Endothelial cell of hepatic sinusoid (primary cell): Measurements from ENCODE around the gene ARFGEF3.

Experiments used
- in situ Hi-C: cut with HindIII; loops from 2 replicates; pipeline ENCODE4 v1.10.0; 2017; ENCODE audit warnings: low sequenced_read_pairs

The ARFGEF3 gene, protein sequence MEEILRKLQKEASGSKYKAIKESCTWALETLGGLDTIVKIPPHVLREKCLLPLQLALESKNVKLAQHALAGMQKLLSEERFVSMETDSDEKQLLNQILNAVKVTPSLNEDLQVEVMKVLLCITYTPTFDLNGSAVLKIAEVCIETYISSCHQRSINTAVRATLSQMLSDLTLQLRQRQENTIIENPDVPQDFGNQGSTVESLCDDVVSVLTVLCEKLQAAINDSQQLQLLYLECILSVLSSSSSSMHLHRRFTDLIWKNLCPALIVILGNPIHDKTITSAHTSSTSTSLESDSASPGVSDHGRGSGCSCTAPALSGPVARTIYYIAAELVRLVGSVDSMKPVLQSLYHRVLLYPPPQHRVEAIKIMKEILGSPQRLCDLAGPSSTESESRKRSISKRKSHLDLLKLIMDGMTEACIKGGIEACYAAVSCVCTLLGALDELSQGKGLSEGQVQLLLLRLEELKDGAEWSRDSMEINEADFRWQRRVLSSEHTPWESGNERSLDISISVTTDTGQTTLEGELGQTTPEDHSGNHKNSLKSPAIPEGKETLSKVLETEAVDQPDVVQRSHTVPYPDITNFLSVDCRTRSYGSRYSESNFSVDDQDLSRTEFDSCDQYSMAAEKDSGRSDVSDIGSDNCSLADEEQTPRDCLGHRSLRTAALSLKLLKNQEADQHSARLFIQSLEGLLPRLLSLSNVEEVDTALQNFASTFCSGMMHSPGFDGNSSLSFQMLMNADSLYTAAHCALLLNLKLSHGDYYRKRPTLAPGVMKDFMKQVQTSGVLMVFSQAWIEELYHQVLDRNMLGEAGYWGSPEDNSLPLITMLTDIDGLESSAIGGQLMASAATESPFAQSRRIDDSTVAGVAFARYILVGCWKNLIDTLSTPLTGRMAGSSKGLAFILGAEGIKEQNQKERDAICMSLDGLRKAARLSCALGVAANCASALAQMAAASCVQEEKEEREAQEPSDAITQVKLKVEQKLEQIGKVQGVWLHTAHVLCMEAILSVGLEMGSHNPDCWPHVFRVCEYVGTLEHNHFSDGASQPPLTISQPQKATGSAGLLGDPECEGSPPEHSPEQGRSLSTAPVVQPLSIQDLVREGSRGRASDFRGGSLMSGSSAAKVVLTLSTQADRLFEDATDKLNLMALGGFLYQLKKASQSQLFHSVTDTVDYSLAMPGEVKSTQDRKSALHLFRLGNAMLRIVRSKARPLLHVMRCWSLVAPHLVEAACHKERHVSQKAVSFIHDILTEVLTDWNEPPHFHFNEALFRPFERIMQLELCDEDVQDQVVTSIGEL (N-terminal part only)

DNA sequence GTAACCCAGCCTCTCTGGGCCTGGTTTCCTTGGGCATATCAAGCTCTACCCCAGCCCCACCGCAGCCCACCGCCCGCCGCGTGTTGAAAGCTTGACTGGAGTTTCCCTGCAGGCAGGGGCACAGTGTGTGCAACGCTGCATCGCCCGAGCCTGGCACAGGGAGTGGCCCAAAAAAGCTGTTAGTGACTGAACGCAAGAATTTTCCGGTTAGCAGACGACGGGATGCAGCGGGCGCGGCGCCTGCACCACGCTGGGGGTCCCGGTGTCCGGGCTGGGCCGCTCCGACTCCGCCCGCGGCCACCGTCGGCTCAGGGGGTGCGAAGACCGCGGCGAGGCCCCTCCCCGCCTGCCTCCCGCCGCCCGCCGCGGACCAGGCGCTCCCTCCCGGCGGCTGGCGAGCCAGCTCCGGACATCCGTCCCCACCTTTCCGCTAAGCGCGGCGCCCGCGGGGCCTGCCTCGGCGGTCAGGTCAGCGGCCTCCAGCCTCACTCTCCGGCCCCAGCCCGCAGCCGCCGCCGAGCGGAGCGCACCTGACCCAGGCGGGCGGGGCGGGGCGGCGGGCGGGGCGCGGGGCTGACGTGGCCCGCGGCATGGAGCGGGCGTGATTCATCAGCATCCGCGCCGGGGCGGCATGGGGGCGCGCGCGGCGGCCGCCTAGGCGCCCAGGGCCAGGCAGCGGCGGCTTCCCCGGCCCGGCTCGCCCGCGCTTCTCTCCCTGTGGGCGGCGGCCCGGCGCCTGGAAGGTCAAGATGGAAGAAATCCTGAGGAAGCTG lies at the start of gene ARFGEF3:
TSS of gene ARFGEF3 (plus strand) at position 602 of the 773 bp plus-strand sequence. CDS start at position 750, 148 bp downstream.
- in situ Hi-C loops = no loop called here

DNA sequence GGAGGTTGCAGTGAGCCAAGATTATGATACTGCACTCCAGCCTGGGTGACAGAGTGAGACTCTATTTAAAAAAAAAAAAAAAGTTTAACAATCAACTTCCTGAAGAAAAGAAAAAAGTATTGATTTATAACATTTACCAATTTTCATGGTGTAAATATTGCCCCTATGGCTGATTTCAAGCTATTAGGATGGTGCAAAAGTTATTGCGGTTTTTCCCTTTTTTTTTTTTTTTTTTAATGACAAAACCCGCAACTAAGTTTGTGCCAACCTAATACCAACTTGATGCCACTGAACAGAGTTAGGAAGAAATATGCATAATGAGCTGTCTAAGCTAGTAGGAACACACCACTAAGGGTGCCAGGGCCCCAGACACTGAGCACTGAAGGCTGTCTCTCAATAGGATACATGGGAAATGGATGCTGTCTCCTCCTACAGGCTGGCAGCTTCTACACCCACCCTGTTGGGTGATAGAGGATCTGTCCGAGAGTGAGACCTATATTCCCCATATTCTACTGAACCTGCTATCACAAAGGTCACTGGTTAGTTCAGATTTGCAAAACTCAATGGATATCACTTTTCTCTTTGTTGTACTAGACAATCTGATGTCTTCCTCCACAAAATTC lies 48.0 kb upstream of the ARFGEF3 start:
- in situ Hi-C loops = no loop called here

DNA sequence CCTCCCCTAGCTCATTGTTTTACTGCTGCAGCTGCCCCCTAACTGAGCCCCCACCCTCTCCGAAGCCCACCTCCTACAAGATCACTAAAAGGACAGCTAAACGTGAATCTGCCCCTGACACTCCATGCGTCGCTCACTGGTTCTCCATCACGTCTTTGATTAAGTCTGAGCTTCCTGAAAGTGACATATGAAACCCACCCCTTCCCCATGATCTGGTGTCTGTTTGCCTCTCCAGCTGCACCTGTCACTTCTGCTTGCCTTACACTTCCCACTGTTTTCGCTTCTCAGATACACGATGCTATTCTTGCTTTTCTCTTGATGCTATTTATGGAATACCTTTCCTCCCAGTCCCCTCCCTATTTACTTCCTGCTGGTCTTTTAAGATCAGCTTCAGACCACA lies 46.5 kb upstream of the ARFGEF3 start:
- in situ Hi-C loops = loop anchor here (5.0 kb wide), 1 partner anchor 37 kb away; no protein-coding TSS in a partner anchor

DNA sequence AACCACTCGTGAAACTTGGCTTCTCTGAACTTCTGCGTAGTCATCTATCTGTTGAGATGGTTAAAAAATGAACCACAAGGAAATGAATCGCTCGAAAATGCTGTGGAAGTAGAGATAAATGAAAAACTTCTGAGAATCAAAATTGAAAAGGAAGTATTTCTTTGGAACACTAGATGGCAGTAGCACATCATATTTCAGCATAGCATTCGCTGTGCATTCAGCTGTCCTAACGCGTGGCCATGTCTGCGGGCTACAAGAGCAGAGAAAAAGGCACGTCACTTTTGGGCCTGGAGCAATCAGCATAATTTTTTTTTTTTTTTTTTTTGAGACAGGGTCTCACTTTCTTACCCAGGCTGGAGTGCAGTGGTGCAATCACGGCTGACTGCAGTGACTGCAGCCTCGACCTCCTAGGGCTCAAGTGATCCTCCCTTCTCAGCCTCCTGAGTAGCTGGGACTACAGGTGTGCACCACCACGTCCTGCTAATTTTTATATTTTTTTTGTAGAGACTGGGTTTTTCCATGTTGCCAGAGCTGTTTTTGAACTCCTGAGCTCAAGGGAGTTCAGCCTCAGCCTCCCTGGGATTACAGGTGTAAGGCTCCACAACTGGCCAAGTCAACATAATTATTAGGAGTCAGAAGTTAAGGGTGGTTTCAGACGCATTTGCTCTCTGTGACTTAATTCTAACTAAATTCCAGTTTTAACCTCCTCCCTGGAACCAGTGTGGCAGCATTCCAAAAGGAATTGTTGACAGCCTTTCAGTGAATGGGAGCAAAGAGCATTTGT lies 45.7 kb upstream of the ARFGEF3 start:
- in situ Hi-C loops = loop anchor here (5.0 kb wide), 1 partner anchor 36 kb away; no protein-coding TSS in a partner anchor

DNA sequence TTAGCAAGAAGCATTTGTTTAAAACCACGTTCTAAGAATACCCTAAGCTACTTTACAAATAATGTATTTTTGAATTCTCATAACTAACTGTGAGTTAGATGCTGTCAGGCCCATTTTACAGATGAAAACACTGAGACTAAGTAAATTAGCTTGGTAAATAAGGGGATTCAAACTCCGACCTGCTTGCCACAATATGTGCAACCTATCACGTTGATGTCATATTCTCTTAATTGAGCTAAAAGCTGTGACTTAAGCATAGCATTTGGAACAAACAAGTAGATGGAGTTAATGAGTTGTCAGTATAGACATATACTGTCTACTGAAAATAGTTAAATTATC lies 45.1 kb upstream of the ARFGEF3 start:
- in situ Hi-C loops = loop anchor here (5.0 kb wide), 1 partner anchor 36 kb away; no protein-coding TSS in a partner anchor

DNA sequence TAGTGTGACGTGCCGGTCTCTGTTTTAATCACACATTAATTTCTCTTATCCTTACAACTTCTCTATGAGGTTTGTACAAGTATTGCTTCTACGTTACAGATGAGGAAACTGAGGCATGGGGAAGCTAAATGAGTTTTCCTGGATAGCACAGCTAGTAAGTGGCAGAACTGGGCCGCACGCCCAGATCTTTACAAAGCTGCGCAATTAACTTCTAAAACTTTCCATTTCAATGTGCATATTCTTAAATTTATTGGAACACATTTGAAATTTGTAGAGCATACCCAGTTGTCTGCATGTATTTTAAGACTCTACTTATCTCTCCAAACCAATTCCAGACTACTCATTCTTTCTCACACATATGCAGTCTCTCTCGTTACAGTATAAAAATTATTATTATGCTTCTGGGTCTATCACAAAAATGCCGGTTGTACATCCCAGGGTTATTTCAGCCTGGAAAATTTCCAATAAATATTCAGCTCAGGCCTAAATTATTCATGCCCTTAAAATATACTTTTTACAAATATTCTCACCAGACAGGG lies 44.3 kb upstream of the ARFGEF3 start:
- in situ Hi-C loops = loop anchor here (5.0 kb wide), 1 partner anchor 35 kb away; no protein-coding TSS in a partner anchor

DNA sequence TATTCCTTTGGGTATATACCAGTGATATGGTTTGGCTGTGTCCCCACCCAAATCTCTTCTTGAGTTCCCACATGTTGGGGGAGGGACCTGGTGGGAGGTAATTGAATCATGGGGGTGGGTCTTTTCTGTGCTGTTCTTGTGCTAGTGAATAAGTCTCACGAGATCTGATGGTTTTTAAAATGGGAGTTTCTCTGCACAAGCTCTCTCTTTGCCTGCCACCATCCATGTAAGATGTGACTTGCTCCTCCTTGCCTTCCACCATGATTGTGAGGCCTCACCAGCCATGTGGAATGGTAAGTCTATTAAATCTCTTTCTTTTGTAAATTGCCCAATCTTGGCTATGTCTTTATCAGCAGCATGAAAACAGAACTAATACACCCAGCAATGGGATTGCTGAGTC lies 42.5 kb upstream of the ARFGEF3 start:
- in situ Hi-C loops = loop anchor here (5.0 kb wide), 1 partner anchor 33 kb away; no protein-coding TSS in a partner anchor

DNA sequence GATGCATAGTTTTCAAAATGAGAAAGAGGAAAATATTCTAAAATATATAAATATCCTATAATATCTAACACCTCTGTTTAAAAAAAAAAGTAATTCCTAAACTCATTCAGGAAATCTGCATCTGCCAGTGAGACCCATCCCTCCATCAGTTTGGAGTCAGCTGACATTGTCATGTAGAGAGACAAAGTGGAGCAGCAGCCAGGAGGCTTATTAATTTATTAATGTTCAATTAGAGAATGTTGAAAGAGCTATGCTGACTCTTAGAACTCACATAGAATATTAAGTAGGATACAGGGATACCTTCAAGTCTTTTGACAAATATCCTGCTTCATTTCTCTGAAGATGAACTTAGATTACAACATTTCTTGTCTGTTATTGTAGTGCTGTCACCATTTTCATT lies 41.8 kb upstream of the ARFGEF3 start:
- in situ Hi-C loops = loop anchor here (5.0 kb wide), 1 partner anchor 32 kb away; no protein-coding TSS in a partner anchor

DNA sequence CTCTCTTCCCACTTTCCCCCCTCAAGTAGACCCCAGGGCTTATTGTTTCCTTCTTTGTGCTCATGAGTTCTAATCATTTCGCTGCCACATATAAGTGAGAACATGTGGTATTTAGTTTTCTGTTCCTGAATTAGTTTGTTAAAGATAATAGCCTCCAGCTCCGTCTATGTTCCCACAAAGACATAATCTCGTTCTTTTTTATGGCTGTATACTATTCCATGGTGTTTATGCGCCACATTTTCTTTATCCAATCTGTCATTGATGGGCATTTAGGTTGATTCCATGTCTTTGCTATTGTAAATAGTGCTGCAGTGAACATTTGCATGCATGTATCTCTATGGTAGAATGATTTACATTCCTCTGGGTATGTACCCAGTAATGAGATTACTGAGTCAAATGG lies 37.6 kb upstream of the ARFGEF3 start:
- in situ Hi-C loops = no loop called here

DNA sequence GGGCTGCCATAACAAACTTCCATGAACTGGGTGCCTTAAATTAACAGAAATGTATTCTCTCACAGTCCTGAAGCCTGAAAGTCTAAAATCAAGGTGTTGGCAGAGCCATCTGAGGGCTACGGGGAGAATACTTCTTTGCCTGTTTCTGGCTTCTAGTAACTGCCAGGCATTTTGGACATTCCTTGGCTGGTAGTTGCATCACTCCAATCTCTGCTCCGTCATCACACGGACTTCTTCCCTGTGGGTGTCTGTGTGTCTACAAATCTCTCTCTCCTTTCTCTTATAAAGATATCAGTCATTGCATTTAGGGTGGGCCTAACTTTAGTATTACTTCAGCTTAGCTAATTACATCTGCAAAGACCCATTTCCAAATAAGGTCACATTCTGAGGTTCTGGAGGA lies 33.6 kb upstream of the ARFGEF3 start:
- in situ Hi-C loops = no loop called here

DNA sequence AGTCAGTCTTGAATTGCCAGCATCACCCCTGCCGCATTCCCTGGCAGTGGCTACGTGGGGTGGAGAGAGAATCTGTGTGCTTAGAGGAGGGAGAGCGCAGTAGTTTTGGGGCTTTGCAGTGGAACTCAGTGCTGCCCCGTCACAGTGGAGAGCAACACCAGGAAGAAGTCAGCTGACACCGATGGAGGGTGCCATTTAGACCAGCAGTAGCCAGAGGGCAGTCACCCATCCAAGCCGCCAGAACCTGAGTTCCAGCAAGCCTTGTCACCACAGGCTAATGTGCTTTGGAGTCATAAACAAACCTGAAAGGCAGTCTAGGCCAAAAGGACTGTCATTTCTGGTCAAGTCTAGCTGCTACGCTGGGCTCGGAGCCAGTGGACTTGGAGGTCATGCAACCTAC lies 32.5 kb upstream of the ARFGEF3 start:
- in situ Hi-C loops = no loop called here

DNA sequence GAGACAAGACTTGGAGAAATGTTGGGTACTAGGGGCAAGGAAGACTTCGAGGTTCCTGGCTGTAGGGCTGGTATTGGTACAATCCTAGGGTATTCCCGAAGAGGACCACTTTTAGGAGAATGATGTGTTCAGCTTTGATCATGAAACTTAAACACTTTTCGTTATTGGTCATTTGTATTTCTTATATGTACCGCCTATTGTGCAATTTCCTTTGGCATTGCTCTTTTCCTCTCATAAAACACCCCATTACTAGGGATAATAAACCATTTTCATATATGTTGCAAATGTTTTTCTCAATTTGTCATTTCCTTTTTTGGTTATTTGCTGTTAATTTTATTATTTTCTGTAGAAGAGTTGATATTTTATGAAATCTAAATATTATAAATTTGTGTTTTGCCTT lies 18.9 kb upstream of the ARFGEF3 start:
- in situ Hi-C loops = no loop called here

DNA sequence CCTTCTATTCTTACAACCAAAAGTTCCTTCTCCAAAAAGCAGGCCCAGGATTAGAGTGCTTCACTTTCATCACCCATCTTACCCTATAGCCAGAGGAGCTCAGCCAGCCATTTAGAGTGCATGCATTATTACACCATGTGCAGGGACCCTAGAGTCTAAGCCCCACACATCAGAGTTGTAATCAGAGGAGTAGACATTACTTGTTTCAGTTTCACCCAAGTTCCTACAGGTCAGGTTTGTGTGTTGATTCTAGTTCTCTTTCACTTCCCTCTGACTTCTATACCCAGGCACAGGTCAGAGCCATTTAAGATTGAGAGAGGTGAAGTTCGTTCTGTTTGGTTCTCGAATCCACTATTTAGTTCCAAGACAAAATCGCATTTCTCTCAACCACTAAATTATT lies 16.3 kb upstream of the ARFGEF3 start:
- in situ Hi-C loops = no loop called here

DNA sequence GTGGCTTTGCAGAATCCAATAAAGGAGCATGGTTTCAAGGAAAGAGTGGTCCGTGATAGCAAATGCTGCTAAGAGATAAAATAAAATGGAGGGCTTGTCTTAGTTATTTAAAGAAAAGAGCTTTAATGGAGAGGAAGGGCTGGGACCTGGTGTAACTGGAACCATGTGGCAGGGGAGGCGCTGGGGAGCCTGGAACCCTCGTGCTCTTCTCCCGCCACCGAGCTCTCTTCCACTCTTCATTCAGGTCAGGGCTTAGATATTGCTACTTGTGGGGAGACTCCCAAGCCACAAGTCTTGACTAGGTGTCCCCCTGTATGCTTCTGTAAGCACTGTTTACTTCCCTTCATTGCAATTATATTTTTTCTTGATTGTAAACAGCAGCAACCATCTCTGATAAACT lies 15.2 kb upstream of the ARFGEF3 start:
- in situ Hi-C loops = no loop called here

DNA sequence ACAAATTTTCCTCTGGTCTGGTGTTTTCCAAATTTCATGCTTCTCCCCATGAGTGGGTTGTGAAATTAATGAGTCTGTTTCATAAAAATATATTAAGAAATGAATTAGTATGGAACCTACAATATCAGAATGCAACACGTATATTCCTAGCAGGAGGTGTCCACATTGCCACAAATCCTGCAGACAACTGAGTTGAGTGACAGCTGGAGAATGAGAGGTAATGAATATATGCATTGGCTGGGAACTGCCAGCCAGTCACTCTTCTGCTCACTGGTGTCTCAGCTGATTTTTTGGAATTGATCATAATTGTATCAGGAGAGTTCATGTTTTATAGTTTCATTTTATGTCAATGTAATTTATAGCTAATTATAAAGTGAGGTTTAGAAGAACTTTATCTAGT lies 6.3 kb upstream of the ARFGEF3 start:
- in situ Hi-C loops = no loop called here

DNA sequence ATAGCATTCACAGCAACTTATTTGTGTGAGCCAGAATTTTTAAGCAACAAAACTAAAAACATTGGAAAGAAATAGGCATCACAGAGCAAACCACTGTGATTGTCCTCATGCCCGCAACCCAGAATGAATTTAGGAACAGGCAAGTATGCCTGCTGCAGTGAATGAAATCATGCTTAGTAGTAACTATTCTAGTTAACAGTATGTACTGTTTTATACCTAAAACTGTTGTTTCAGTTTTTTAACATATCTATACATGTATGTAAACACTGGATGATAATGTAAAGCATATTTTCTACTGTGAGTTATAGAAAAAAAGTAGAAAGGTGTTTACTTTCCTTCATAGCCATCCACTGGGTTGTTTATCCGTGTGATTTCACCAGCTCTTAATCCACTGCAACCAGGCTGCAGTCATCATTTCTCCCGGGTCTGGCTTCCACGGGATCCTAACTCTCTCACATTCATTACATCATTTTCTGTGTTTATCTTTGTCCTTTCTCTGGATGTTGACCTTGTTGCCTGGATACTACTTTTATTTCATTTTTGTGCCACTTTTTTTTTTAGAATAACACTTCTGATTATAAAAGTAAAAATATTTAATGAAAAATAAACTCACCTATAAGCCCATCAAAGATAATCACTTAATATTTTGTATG lies 3.6 kb upstream of the ARFGEF3 start:
- in situ Hi-C loops = no loop called here

DNA sequence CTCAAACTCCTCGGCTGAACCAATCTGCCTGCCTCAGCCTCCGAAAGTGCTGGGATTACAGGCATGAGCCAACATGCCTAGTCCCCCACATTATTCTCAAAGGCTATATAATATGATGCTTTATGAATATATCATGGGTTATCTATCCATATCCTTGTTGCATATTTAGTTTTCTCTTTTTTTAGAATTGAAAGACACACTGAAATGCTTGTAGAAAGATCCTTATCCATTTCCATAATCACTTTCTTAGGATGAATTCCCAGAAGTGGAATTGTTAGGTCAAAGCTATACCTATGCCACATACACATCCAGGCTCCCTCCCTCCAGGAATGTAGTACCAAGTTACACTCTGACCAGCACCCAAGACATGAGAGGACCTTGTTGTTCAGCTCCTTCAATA lies 2.5 kb upstream of the ARFGEF3 start:
- in situ Hi-C loops = no loop called here
